Activated T-cell treated with anti-CD3 and anti-CD28 coated beads, Interleukin-2, amount 50 U/mL, for 24 hours (primary cell): Measurements from ENCODE around the gene HSPB9.

ENCODE experiments used
- DNase-seq: peaks from one replicate; pipeline ENCODE4 v3.0.0-alpha.2; 2020
- H3K27ac Mint-ChIP-seq: 2 replicates; pipeline ENCODE4 v1.8.0; 2020; ENCODE audit warnings: mild to moderate bottlenecking, mixed read lengths
- H3K27me3 Mint-ChIP-seq: 2 replicates; pipeline ENCODE4 v1.8.0; 2020; ENCODE audit warnings: mixed read lengths
- H3K36me3 Mint-ChIP-seq: 2 replicates; pipeline ENCODE4 v1.8.0; 2020; ENCODE audit warnings: low read depth, mixed read lengths
- H3K4me1 Mint-ChIP-seq: 2 replicates; pipeline ENCODE4 v1.8.0; 2020; ENCODE audit warnings: low read depth, mixed read lengths
- H3K4me3 Mint-ChIP-seq: 2 replicates; pipeline ENCODE4 v1.8.0; 2020; ENCODE audit warnings: mild to moderate bottlenecking, moderate library complexity, mixed read lengths
- H3K9me3 Mint-ChIP-seq: 2 replicates; pipeline ENCODE4 v1.8.0; 2020; ENCODE audit warnings: mixed read lengths

The HSPB9 gene

GRCh38 chr17:42165751-42166150 is 43.1 kb downstream of the HSPB9 start:
- Mint-ChIP-seq H3K27me3 (no peaks in the 10 kb centered on the region), H3K27ac (no peak overlapping the region), H3K36me3 (no peaks in the 10 kb centered on the region), H3K4me1 (no peaks in the 10 kb centered on the region), H3K4me3 (no peak overlapping the region), H3K9me3 (no peaks in the 10 kb centered on the region)
- no peak for DNase-seq

GRCh38 chr17:42166196-42166763 is 43.7 kb downstream of the HSPB9 start:
- Mint-ChIP-seq H3K27me3 (no peaks in the 10 kb centered on the region), H3K4me3 (no peak overlapping the region), H3K9me3 (no peaks in the 10 kb centered on the region), H3K27ac (no peak overlapping the region), H3K36me3 (no peaks in the 10 kb centered on the region), H3K4me1 (no peaks in the 10 kb centered on the region)
- no peak for DNase-seq

- no peaks in the 10 kb centered on the region for H3K4me1 Mint-ChIP-seq
- H3K27ac Mint-ChIP-seq: no peak overlapping the region
These were observed 45.2 kb downstream of the HSPB9 start for GRCh38 chr17:42167807-42168206.

DNA sequence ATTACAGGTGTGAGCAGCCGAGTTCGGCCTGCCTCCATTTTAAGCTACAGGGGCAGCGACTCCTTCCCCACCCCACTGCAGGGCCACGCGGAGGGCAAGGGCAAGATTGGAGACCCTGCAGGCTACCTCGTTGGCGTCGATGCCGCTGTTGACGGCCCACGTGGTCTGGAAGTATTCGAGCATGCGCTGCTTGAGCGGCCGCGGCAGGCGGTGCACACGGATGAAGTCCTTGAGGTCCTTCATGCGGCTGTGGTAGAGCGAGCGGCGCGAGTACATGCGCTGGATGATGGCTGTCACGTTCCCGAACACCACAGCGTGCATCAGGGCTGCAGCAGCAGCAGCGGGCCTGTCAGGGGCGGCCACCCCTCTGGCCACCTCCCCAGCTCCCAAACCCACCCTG is 46.7 kb downstream of the HSPB9 start:
- Mint-ChIP-seq H3K4me3 (no peak overlapping the region), H3K27ac (no peak overlapping the region), H3K27me3 (no peaks in the 10 kb centered on the region), H3K9me3 (no peaks in the 10 kb centered on the region), H3K4me1 (no peaks in the 10 kb centered on the region), H3K36me3 (no peaks in the 10 kb centered on the region)
- no peak for DNase-seq

More at GRCh38 chr17:42167807-42168206, 45.2 kb downstream of the HSPB9 start:
- no peaks in the 10 kb centered on the region for H3K9me3 Mint-ChIP-seq
- H3K4me3 Mint-ChIP-seq: no peak overlapping the region
- H3K36me3 Mint-ChIP-seq: no peaks in the 10 kb centered on the region
- DNase-seq: no peak
- H3K27me3 Mint-ChIP-seq: no peaks in the 10 kb centered on the region

GRCh38 chr17:42171831-42172230 is 49.2 kb downstream of the HSPB9 start:
- H3K27me3 Mint-ChIP-seq: no peaks in the 10 kb centered on the region
- no peak overlapping the region for H3K27ac Mint-ChIP-seq
- peaks cover 4% of the 10 kb centered on the region for H3K36me3 Mint-ChIP-seq
- DNase-seq: no peak
- no peaks in the 10 kb centered on the region for H3K4me1 Mint-ChIP-seq
- H3K9me3 Mint-ChIP-seq: no peaks in the 10 kb centered on the region
- no peak overlapping the region for H3K4me3 Mint-ChIP-seq
